CD4-positive, alpha-beta T cell (primary cell): ENCODE data around the gene IL2RA. TPM values are rescaled to one million over a fixed set of nuclear protein-coding genes. Genes with fewer than 3 reads are reported as not detected.
A peak's percentile ranks its signal among the peaks of the same experiment; 100 is the strongest.

Source experiments
- ATAC-seq: fragments of 200-7000 bp; cut with Tn5 transposase; one replicate; pipeline ENCODE4 v1.10.0; 2022; ENCODE audit warnings: mild to moderate bottlenecking; ENCODE audit not compliant: poor library complexity
- CTCF ChIA-PET: fragments of 350-600 bp; sonication (Branson Sonifier 250); formaldehyde crosslinking; loops from one replicate; lab custom pipeline; 2021; ENCODE audit warnings: antibody characterized with exemption, inconsistent platforms; lab: Charles Lee
- POLR2A ChIA-PET: fragments of 350-600 bp; sonication (Branson Sonifier 250); formaldehyde crosslinking; loops from one replicate; lab custom pipeline; 2021; ENCODE audit warnings: antibody characterized with exemption, inconsistent platforms; lab: Charles Lee
- DNase-seq, 14 experiments: peaks; one replicate each; pipeline ENCODE4 v3.0.0-alpha.2; 2013 to 2020; ENCODE audit warnings: mixed read lengths in 2 of 14
- H3K27ac ChIP-seq, 2 donors: one replicate each; pipeline versions ENCODE4 v1.5.1 to v1.7.0; 2013; ENCODE audit warnings: low read length in 2 of 2, low read depth in 1 of 2, mild to moderate bottlenecking in 1 of 2
- H3K27me3 ChIP-seq, 2 experiments: 1 replicate in 1 of 2; 2 replicates in 1 of 2; pipeline versions ENCODE4 v1.6.1 to v1.7.0; 2013; ENCODE audit warnings: low read length in 2 of 2, control low read depth in 1 of 2, mild to moderate bottlenecking in 1 of 2, moderate library complexity in 1 of 2; ENCODE audit not compliant: insufficient read depth in 2 of 2, control insufficient read depth in 1 of 2
- H3K36me3 ChIP-seq: one replicate; pipeline ENCODE4 v1.6.1; 2013; ENCODE audit warnings: low read length, control low read depth; ENCODE audit not compliant: insufficient read depth
- H3K4me1 ChIP-seq: one replicate; pipeline ENCODE4 v1.6.1; 2013; ENCODE audit warnings: low read length, control low read depth; ENCODE audit not compliant: insufficient read depth
- H3K4me3 ChIP-seq: one replicate; pipeline ENCODE4 v1.5.1; 2013; ENCODE audit warnings: mild to moderate bottlenecking, low read length, moderate library complexity
- H3K9me3 ChIP-seq, 2 experiments: 1 replicate in 1 of 2; 2 replicates in 1 of 2; pipeline versions ENCODE4 v1.6.1 to v1.7.0; 2013; ENCODE audit warnings: low read length in 2 of 2, mild to moderate bottlenecking in 2 of 2, control low read depth in 1 of 2, moderate library complexity in 1 of 2; ENCODE audit not compliant: control insufficient read depth in 1 of 2, insufficient read depth in 1 of 2
- H3K27ac Mint-ChIP-seq: one replicate; pipeline ENCODE4 v1.8.0; 2020; ENCODE audit warnings: mixed read lengths
- H3K27me3 Mint-ChIP-seq: one replicate; pipeline ENCODE4 v1.8.0; 2021; ENCODE audit warnings: mixed read lengths
- H3K36me3 Mint-ChIP-seq: one replicate; pipeline ENCODE4 v1.8.0; 2021; ENCODE audit warnings: low read depth, mixed read lengths
- H3K4me1 Mint-ChIP-seq: one replicate; pipeline ENCODE4 v1.8.0; 2021; ENCODE audit warnings: low read depth, mixed read lengths
- H3K4me3 Mint-ChIP-seq: one replicate; pipeline ENCODE4 v1.8.0; 2020; ENCODE audit warnings: mild to moderate bottlenecking, mixed read lengths
- H3K9me3 Mint-ChIP-seq: one replicate; pipeline ENCODE4 v1.8.0; 2020; ENCODE audit warnings: mixed read lengths
- intact Hi-C, 2 experiments: fragments of 100-400 bp; cut with DNase I in 1 of 2; cut with micrococcal nuclease in 1 of 2; formaldehyde crosslinking; loops; one replicate each; pipeline versions ENCODE4 v1.15.1 to v1.9.0; 2023 to 2025; cut with DNase I, micrococcal nuclease
- total RNA-seq, 174 experiments: library from RNA in 2 of 174; stranded (reverse) in 2 of 174; gene quantifications; one replicate each; pipeline ENCODE4 v1.2.3 and lab custom pipeline; 2021 to 2026
- TF ChIP-seq, protein P1 (sequence below): fragments of 200-600 bp; IDR thresholded peaks from one replicate; pipeline ENCODE4 v1.8.0; 2022; ENCODE audit warnings: antibody characterized with exemption, mild to moderate bottlenecking

Gene IL2RA
- total RNA-seq, 2 experiments from 2014 or later, result 4.9 to 5.4 TPM

DNA sequence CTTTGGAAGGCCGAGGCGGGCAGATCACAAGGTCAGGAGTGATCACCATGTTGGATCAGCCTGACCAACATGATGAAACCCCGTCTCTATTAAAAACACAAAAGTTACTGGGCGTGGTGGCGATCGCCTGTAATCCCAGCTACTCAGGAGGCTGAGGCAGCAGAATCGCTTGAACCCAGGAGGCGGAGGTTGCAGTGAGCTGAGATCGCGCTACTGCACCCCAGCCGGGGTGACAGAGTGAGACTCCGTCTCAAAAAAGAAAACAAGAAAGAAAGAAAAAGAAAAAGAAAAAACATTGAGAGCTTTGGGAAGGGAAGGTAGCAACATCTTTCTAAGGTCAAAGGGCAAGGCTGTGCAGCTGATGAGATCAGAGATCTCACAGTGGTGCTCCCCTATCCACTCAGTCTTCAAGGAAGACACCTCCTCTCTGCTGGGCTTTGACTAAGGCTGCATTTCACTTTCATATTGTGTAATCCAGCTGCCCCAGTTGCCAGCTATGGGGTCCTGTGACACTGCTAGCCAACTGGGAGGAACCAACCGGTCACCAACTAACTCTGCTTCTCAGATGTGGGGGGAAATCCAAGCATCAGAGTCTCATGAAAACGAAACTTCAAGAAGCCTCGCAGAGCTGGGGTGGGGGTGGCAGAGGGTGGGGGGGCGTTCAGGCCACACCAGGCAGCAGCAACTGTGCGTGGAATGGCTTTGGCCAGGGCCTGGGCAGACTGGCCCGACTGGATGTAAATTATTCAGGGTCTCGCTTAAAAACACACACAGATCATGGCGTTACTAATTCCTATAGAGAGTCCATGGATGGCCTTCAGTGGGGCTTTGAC is 86.3 kb downstream of the IL2RA start:
- no peaks in the 10 kb centered on the region for H3K36me3 ChIP-seq
- CTCF ChIA-PET, result interaction anchor here (1.3 kb wide), 1 partner anchor 111 kb away, joined by 3 read pairs; no protein-coding TSS in a partner anchor
- intact Hi-C loops, result loop anchor here in 1 of 2 experiments (5.0 kb wide), 2 partner anchors 71 to 84 kb away; partner anchors contain the start of gene FBH1
- ATAC-seq (peak; percentile 33), DNase-seq (peak in 8 of 14 experiments; percentile 10 to 89 (median 26))
- Mint-ChIP-seq H3K27me3 (no peaks in the 10 kb centered on the region), H3K9me3 (no peaks in the 10 kb centered on the region), H3K4me1 (peaks cover 34% of the 10 kb centered on the region), H3K27ac (peak overlapping the region; percentile 87), H3K4me3 (peak overlapping the region; percentile 95), H3K36me3 (peaks cover 9% of the 10 kb centered on the region)
- peak overlapping the region; percentile 91 for H3K4me3 ChIP-seq
- H3K27me3 ChIP-seq, result no peaks in the 10 kb centered on the region
- TF ChIP-seq, protein P1, sequence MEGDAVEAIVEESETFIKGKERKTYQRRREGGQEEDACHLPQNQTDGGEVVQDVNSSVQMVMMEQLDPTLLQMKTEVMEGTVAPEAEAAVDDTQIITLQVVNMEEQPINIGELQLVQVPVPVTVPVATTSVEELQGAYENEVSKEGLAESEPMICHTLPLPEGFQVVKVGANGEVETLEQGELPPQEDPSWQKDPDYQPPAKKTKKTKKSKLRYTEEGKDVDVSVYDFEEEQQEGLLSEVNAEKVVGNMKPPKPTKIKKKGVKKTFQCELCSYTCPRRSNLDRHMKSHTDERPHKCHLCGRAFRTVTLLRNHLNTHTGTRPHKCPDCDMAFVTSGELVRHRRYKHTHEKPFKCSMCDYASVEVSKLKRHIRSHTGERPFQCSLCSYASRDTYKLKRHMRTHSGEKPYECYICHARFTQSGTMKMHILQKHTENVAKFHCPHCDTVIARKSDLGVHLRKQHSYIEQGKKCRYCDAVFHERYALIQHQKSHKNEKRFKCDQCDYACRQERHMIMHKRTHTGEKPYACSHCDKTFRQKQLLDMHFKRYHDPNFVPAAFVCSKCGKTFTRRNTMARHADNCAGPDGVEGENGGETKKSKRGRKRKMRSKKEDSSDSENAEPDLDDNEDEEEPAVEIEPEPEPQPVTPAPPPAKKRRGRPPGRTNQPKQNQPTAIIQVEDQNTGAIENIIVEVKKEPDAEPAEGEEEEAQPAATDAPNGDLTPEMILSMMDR, result no peak
- peak overlapping the region; percentile 21 to 64 for H3K27ac ChIP-seq
- H3K4me1 ChIP-seq, result peaks cover 36% of the 10 kb centered on the region
- H3K9me3 ChIP-seq, result no peaks in the 10 kb centered on the region
- POLR2A ChIA-PET, result interaction anchor here (0.6 to 1.8 kb wide), 9 partner anchors 34 to 699 kb away, joined by 3 to 12 read pairs (median 4); partner anchors contain the start of genes ANKRD16 and FBH1

- CTCF ChIA-PET, result no interaction called here
- no peaks in the 10 kb centered on the region for H3K9me3 ChIP-seq
- TF ChIP-seq, protein P1, result no peak
- H3K4me1 ChIP-seq, result peaks cover 36% of the 10 kb centered on the region
- Mint-ChIP-seq H3K4me1 (peaks cover 38% of the 10 kb centered on the region), H3K36me3 (peaks cover 10% of the 10 kb centered on the region), H3K4me3 (no peak overlapping the region), H3K27ac (peak overlapping the region; percentile 6), H3K9me3 (no peaks in the 10 kb centered on the region), H3K27me3 (no peaks in the 10 kb centered on the region)
- H3K36me3 ChIP-seq, result peaks cover 4% of the 10 kb centered on the region
- no peak overlapping the region for H3K4me3 ChIP-seq
- H3K27ac ChIP-seq, result no peak overlapping the region
- POLR2A ChIA-PET, result no interaction called here
- no peaks in the 10 kb centered on the region for H3K27me3 ChIP-seq
- DNase-seq (no peak), ATAC-seq (no peak)
- intact Hi-C loops, result no loop called here
Observed at GRCh38 chr10:5973069-5973468, 89.1 kb downstream of the IL2RA start.

GRCh38 chr10:5971886-5972285 is 90.3 kb downstream of the IL2RA start:
- H3K4me1 Mint-ChIP-seq, result peaks cover 38% of the 10 kb centered on the region
- Histone ChIP-seq H3K9me3 (no peaks in the 10 kb centered on the region), H3K27me3 (no peaks in the 10 kb centered on the region), H3K4me1 (peaks cover 35% of the 10 kb centered on the region), H3K36me3 (peaks cover 8% of the 10 kb centered on the region), H3K4me3 (no peak overlapping the region), H3K27ac (no peak overlapping the region)
- intact Hi-C loops, result no loop called here
- peak overlapping the region; percentile 25 for H3K27ac Mint-ChIP-seq
- TF ChIP-seq, protein P1, result no peak
- no peak for ATAC-seq
- no peak for DNase-seq
- H3K36me3 Mint-ChIP-seq, result peaks cover 9% of the 10 kb centered on the region
- H3K27me3 Mint-ChIP-seq, result no peaks in the 10 kb centered on the region
- ChIA-PET POLR2A (interaction anchor here (0.6 kb wide), 1 partner anchor 507 kb away, joined by 3 read pairs; no protein-coding TSS in a partner anchor), CTCF (interaction anchor here (1.1 to 2.0 kb wide), 2 partner anchors 114 to 180 kb away, joined by 4 to 9 read pairs; no protein-coding TSS in a partner anchor)
- H3K9me3 Mint-ChIP-seq, result no peaks in the 10 kb centered on the region
- no peak overlapping the region for H3K4me3 Mint-ChIP-seq
